ENCODE measurements around the gene TECPR2.

DNA sequence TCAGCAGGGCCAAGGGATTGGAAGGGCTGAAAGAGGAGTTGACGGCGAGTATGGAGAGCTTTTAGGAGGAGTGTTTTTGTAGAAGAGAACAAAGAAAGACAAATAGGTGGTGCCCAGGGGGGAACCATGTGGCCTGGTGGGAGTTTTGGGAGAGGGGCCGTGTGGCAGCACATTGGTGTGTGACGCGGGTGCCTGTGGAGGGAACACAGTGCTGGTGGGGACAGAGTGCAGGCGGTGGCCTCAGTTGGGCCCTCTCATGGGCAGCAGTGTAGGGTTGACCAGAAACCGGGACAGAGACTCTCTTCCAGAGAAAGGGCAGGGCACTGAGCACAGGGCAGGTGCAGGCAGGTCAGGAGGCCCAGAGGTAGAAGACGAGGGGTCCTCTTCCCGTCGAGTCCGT lies 56.5 kb downstream of the TECPR2 start:
- TF ChIP-seq, protein P1, sequence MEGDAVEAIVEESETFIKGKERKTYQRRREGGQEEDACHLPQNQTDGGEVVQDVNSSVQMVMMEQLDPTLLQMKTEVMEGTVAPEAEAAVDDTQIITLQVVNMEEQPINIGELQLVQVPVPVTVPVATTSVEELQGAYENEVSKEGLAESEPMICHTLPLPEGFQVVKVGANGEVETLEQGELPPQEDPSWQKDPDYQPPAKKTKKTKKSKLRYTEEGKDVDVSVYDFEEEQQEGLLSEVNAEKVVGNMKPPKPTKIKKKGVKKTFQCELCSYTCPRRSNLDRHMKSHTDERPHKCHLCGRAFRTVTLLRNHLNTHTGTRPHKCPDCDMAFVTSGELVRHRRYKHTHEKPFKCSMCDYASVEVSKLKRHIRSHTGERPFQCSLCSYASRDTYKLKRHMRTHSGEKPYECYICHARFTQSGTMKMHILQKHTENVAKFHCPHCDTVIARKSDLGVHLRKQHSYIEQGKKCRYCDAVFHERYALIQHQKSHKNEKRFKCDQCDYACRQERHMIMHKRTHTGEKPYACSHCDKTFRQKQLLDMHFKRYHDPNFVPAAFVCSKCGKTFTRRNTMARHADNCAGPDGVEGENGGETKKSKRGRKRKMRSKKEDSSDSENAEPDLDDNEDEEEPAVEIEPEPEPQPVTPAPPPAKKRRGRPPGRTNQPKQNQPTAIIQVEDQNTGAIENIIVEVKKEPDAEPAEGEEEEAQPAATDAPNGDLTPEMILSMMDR (IDR thresholded peaks at IDR 0.05): no peak
- TF ChIP-seq POLR2A (IDR thresholded peaks at IDR 0.05): no peak

All from adrenal gland (tissue), 5 donors.